22Rv1 (cell line): Measurements from ENCODE around the gene PSD2.

Experiments
- ZFX ChIP-seq: fragments of 450-650 bp; IDR thresholded peaks from 2 replicates; pipeline ENCODE4 v1.6.1; 2017; ENCODE audit warnings: antibody characterized with exemption, borderline replicate concordance
- TF ChIP-seq, protein P1 (sequence below): fragments of 450-650 bp; IDR thresholded peaks from 2 replicates; pipeline ENCODE4 v1.5.1; 2017; ENCODE audit warnings: mild to moderate bottlenecking

DNA sequence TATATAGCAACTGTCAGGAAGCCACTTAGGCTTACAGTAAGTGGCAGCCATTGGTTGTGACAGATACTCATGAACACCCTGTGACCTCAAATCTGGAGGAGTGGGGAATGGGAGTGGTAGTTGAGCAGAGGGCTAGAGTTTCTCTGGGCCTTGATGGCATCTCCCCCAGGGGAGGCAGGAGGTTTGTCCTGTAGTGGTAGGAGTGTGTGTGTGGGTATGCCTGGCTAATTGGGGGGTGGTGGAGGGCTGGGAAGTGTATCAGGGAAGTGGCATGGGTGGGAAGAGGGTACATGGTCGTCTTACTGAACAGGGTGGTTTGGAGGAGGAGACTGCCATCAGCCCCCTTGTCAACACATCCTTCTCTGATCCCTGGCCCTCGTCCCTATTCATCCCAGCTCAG lies 71.5 kb downstream of the PSD2 start:
- TF ChIP-seq, protein P1, sequence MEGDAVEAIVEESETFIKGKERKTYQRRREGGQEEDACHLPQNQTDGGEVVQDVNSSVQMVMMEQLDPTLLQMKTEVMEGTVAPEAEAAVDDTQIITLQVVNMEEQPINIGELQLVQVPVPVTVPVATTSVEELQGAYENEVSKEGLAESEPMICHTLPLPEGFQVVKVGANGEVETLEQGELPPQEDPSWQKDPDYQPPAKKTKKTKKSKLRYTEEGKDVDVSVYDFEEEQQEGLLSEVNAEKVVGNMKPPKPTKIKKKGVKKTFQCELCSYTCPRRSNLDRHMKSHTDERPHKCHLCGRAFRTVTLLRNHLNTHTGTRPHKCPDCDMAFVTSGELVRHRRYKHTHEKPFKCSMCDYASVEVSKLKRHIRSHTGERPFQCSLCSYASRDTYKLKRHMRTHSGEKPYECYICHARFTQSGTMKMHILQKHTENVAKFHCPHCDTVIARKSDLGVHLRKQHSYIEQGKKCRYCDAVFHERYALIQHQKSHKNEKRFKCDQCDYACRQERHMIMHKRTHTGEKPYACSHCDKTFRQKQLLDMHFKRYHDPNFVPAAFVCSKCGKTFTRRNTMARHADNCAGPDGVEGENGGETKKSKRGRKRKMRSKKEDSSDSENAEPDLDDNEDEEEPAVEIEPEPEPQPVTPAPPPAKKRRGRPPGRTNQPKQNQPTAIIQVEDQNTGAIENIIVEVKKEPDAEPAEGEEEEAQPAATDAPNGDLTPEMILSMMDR = no peak
- no peak for TF ChIP-seq ZFX
